Measurements from ENCODE around the gene BTNL2.
"Not testable (repeated sequence)": the region's sequence is repeated elsewhere in the genome, so short reads cannot be mapped to it uniquely, and the experiment has no call there.

The BTNL2 gene

GRCh38 chr6:32406857-32407256 lies at the start of gene BTNL2:
BTNL2 (minus strand) TSS chr6:32407181; CDS start chr6:32407123, 58 bp downstream.
- no peak for DNase-seq

DNA sequence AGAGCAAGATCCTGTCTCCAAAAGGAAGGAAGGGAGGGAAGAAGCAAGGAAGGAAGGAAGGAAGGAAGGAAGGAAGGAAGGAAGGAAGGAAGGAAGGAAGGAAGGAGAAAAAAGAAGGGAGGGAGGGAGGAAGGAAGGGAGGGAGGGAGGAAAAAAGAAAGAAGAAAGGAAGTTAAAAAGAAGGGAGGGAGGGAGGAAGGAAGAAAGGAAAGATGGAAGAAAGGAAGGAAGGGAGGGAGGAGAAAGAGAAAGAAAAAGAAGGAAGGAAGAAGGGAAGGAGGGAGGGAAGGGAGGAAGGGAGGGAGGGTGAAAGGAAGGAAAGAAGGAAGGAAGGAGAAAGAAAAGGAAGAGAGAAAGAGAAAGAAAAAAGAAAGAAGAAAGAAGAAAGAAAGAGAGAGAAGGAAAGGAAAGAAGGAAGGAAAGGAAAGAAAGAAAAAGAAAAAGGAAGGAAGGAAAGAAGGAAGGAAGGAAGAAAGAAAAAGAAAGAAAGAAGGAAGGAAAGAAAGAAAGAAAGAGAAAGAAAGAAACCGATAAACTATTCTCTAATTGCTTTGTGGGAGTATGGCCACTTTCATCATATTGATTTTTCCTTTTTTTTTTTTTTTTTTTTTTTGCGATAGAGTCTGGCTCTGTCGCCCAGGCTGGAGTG lies 42.2 kb upstream of the BTNL2 start:
- DNase-seq = no peak

GRCh38 chr6:32447932-32448331 lies 41.0 kb upstream of the BTNL2 start:
- DNase-seq = no peak

DNA sequence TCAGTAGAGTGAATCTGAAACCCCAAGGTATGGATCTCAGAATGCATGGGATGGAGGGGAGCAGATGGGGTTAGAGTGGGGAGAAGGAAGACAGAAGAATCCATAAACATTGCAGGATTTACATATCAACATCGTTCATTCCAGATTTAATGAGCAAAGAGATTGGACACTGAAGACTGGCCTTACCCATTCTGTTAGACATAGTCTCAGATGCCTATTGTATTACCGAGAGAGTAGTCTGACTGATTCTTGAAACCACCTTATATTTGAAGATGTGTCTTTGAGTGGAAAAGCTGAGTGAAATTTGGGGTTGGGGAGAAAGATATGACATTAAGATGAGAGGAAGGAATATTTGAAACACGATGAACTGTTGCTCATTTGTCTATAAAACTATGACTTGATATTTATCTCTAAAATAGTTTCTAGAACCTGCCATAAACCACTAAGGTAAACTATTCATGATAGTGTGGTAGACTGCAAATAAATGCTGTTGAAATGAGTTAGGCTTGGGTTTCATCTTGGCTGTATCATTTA lies 38.4 kb upstream of the BTNL2 start:
- no peak for DNase-seq

- DNase-seq = no peak
Observed at GRCh38 chr6:32444433-32444832, 37.5 kb upstream of the BTNL2 start.

- no peak for DNase-seq
Observed at GRCh38 chr6:32442977-32443552, 36.1 kb upstream of the BTNL2 start.

GRCh38 chr6:32442243-32442667 lies 35.3 kb upstream of the BTNL2 start:
- no peak for DNase-seq

DNA sequence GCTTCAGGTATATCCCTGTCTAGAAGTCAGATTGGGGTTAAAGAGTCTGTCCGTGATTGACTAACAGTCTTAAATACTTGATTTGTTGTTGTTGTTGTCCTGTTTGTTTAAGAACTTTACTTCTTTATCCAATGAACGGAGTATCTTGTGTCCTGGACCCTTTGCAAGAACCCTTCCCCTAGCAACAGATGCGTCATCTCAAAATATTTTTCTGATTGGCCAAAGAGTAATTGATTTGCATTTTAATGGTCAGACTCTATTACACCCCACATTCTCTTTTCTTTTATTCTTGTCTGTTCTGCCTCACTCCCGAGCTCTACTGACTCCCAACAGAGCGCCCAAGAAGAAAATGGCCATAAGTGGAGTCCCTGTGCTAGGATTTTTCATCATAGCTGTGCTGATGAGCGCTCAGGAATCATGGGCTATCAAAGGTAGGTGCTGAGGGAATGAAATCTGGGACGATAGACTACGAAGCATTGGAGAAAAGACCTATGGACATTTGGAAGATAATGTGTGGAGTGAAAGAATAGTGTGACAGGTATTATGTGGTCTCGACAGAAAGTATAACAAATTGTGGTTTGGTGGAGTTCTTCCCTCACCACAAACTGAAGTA lies 32.7 kb upstream of the BTNL2 start, which contains the start of gene HLA-DRA:
TSS of gene HLA-DRA (plus strand) at position 286 of the 613 bp plus-strand sequence. CDS start at position 350, 64 bp downstream.
- DNase-seq = peak; percentile 15

- no peak for DNase-seq
Observed at GRCh38 chr6:32439139-32439538, 32.2 kb upstream of the BTNL2 start.

- no peak for DNase-seq
Observed at GRCh38 chr6:32436995-32437836, 30.2 kb upstream of the BTNL2 start.

- DNase-seq = no peak
Observed at GRCh38 chr6:32436186-32436585, 29.2 kb upstream of the BTNL2 start.

DNA sequence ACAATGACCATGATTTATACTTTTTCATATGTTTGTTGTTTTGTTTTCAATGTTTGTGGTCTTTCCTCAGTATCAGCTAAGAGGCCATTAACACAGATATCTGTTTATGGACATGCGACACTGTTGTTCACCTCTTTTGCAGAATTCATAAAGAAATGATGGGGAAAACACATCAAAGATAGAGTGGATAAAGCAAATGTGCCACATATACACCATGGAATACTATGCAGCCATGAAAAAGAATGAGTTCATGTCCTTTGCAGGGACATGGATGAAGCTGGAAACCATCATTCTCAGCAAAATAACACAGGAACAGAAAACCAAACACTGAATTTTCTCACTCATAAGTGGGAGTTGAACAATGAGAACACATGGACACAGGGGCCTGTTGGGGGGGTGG lies 27.0 kb upstream of the BTNL2 start:
- DNase-seq = not testable (repeated sequence)

DNA sequence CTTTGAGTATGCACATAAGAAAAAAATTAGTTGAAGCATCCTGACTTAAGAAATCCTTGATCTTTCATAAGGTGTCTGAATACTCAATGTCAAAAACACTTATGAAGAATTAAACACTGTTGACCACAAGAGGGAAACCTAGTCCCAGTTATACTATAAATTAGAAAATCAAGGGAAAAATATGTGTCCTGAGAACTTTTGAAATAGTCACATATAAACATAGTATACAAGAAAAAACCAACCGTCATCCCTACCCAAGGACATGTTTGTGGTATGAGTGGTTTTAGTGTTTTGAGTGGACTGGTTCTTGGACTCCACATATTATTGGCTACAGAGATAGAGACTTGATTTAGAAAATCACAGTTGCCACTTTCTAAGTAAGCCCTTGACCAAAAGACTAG lies 25.1 kb upstream of the BTNL2 start:
- no peak for DNase-seq

DNA sequence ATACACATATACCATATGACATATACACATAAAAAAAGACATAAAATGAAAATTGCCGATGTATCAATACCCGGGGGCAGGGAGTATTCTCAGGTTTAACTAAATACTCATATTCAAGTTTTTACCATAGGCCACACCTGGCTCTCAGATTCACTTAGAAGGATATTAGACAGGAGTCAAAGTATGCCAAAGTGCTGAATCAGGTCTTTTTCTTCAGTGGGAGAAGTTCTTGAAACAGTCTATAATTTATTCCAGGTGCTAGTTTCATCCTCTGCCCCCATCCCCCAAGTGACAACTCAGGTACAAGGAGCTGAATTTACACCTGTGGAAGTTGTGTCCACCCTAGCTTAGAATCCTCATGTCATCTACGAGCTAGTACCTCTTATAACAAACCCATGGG lies 24.2 kb upstream of the BTNL2 start:
- DNase-seq = no peak

DNA sequence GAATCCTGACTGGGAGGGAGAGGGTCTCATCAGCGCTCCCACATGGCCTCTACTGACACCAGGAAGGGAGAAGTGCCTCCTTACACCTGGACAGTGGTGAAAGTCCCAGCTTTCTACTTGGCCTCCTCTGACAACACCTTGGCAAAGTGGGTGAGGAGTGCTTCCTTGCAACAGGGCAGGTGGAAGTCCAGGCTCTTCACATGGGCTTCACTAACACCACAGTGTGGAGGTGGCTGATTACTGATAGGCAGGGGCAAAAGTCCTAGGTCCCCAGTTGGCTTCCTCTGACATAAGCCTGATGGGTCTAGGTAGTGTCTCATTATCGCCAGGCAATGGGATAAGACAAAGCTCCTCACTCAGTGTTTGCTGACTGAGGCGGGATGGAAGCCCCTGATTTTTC lies 23.2 kb upstream of the BTNL2 start:
- DNase-seq = no peak

DNA sequence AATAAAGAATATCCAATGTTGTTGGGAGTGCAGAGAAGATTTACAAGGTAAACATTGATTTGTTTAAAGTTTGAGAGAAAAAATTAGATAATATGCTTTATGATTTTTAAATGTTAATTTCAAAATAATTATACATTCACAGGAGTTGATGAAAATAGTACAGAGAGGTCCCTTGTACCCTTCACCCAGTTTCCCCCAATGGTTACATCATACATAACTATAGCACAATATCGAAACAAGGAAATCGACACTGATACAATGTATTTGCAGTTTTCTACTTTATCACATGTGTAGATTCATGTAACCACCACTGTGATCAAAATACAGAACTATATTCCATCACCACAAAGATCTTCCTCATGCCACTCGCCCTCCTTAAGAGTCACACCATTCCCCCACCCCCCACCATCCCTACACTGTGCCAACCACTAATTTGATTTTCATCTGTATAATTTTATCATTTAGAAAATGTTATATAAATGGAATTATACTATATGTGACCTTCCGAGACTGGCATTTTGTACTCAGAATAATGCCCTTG lies 21.0 kb upstream of the BTNL2 start:
- no peak for DNase-seq

- no peak for DNase-seq
Observed at GRCh38 chr6:32427218-32427617, 20.2 kb upstream of the BTNL2 start.

DNA sequence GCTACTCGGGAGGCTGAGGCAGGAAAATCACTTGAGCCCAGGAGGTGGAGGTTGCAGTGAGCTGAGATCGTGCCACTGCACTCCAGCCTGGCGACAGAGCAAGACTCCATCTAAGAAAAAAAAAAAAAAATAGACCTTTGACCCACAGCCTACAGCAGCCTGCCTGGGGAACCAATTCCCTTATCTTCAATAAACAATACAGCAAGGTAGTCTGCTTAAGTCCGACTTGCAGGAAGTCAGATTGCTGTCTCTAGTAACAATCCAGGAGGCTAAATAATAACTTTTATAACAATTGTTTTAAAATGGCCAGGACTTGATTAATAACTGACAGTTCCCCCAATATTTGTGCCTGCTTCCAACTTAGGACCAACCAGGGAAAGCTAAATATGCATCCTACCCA lies 19.4 kb upstream of the BTNL2 start:
- no peak for DNase-seq

GRCh38 chr6:32424589-32425300 lies 17.8 kb upstream of the BTNL2 start:
- DNase-seq = no peak

DNA sequence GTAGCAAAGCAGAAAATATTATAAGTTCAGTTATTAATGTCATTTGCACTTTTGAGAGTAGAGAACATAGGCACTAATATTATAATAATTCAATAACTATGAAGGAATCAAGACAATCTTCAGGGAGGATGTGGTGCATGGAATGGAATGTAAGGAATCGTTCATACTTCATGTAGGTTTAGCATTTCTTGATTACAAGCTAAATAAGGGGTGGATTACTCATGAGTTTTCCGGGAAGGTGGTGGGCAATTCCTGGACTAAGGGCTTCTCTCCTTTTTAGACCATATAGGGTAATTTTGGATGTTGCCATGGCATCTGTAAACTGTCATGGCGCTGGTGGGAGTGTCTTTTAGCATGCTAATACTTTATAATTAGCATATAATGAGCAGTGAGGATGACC lies 9.1 kb upstream of the BTNL2 start:
- no peak for DNase-seq

DNA sequence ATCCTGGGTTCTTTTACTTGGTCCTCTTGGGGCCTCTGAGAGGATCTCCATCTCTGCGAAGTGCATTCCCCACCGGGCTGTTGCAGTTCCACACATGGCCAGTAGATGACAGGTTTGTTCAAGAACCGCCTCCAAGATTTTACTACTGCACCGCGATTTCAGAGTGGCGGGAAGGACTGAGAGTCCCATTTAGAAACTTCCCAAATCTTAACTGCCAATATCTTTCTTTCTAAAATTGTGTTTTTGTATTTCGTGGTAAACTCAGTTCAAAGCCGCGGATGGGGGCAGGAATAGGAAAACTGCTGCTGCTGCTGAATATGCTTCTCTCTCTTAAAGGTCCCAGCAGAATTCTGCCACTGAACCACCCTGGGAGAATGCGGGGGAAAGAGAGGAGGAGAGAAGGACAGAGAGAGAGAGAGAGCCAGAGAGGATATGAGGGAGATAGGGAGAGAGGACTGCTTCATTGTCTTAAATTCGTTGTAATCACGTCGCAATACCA lies 8.6 kb upstream of the BTNL2 start:
- DNase-seq = peak; percentile 81

Data from CD4-positive, alpha-beta T cell treated with Interleukin-17A for 4 hours (primary cell).